ENCODE measurements around the gene TCF4.

Gene TCF4

DNA sequence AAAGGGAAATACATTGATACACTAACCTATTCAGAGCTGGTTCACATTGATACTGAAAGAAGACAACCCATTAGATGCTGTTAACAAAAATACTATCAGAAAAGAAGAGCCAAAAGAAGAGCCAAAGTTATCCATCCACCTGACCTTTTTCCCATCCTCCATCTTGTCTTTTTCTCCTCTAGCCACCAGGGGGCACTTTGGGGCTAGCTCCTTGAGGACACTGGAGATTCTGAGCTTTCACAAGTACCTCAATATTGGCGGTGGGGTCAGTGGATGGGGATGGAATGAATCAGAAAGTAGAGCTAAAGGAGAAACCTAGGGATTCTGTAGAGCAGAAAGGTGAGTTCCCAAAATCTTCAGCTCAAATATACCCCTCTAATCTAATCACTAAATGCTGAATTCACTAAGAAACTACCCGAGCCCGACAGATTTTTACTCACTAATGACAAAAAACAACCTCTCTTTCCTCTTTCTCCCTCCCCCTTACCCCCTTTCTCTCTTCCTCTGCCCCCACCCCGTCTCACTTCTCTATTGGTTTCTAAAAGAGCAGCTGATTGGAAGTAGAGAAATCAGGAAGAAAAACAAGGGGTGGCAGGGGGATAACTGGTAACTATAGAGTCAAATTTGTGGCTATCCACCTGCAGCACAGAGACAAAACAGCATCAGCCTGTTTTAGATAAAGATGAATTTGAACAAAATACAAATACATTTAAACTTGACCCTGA is 203.3 kb downstream of the TCF4 start:
- Histone ChIP-seq H3K36me3 (replicated peaks; ENCODE audit: insufficient read depth, low read length) (0 out of 2 replicates have a peak, but pooled peaks cover 3% of the 10 kb centered on the region), H2AFZ (ENCODE audit: low read length) (no peak overlapping the region), H4K20me1 (ENCODE audit: insufficient read depth, low read length) (no peaks in the 10 kb centered on the region)

DNA sequence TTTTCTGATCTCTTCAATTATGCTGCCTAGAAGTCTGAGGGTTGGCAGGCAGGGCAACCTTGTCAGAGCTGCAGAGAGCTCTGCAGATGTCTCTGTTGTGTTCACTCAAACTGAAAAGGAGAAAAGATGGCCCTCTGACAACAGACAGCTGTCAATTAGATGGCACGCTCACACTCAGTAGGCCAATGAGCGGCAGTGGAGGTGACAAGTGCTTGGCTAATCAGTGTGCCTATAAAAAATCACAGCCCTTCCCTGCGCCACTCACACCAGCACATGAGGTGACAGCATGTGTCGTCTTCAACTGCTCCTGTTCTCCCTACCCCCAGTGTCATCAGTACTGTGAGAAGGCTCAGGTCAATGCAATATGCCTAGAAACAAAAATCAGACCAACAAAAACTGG is 203.9 kb downstream of the TCF4 start:
- Histone ChIP-seq H2AFZ (ENCODE audit: low read length) (no peak overlapping the region), H3K27ac (ENCODE audit: low read length) (no peak overlapping the region)

More for the DNA sequence above, 203.3 kb downstream of the TCF4 start:
- Histone ChIP-seq H3K4me3 (ENCODE audit: low read length) (no peak overlapping the region), H3K79me2 (ENCODE audit: low read length) (no peaks in the 10 kb centered on the region), H3K27me3 (replicated peaks; ENCODE audit: insufficient read depth, low read length) (no peaks in the 10 kb centered on the region), H3K9ac (ENCODE audit: low read length) (no peak overlapping the region), H3K4me2 (ENCODE audit: low read depth, low read length) (no peak overlapping the region), H3F3A (ENCODE audit: insufficient read depth, low read length) (no peaks in the 10 kb centered on the region), H3K4me1 (ENCODE audit: low read length) (no peaks in the 10 kb centered on the region), H3K9me3 (replicated peaks; ENCODE audit: insufficient read depth, low read length) (no peaks in the 10 kb centered on the region), H3K9me2 (replicated peaks; ENCODE audit: insufficient read depth, low read length) (no peaks in the 10 kb centered on the region), H3K27ac (ENCODE audit: low read length) (no peak overlapping the region)
- no peak for TF ChIP-seq EZH2 (optimal IDR thresholded peaks at IDR 0.05; ENCODE audit: low read depth, low read length)
- TF ChIP-seq, protein P1, sequence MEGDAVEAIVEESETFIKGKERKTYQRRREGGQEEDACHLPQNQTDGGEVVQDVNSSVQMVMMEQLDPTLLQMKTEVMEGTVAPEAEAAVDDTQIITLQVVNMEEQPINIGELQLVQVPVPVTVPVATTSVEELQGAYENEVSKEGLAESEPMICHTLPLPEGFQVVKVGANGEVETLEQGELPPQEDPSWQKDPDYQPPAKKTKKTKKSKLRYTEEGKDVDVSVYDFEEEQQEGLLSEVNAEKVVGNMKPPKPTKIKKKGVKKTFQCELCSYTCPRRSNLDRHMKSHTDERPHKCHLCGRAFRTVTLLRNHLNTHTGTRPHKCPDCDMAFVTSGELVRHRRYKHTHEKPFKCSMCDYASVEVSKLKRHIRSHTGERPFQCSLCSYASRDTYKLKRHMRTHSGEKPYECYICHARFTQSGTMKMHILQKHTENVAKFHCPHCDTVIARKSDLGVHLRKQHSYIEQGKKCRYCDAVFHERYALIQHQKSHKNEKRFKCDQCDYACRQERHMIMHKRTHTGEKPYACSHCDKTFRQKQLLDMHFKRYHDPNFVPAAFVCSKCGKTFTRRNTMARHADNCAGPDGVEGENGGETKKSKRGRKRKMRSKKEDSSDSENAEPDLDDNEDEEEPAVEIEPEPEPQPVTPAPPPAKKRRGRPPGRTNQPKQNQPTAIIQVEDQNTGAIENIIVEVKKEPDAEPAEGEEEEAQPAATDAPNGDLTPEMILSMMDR (IDR thresholded peaks at IDR 0.05; ENCODE audit: low read length) = peak; percentile 65
- DNase-seq = peak; percentile 17

DNA sequence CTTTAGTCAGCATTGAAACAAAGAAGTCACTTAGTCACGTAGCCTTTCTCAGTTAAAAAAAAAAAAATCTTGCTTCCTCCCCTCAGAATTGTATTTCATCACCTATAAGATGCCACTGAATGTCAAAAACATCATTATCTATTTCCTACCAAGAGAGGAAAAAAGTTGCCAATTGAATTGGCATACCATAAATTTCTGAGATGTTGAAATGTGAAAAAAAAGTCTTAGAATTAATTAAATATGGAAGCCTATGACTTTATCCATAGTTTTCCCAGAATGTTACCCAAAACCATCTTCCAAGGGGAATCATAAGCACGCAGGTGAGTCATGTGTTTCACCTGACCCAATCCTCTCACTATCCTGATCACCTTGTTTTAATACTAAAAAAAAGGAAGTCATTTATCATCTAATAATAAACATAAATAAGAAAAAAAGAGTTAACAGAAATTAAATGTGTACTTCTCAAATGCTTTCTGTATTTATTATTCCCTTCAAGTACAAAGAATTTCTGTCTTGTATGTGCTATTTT is 205.7 kb downstream of the TCF4 start:
- Histone ChIP-seq H3K4me3 (ENCODE audit: low read length) (no peak overlapping the region), H3K27me3 (replicated peaks; ENCODE audit: insufficient read depth, low read length) (no peaks in the 10 kb centered on the region), H2AFZ (ENCODE audit: low read length) (no peak overlapping the region), H3K4me2 (ENCODE audit: low read depth, low read length) (no peak overlapping the region), H4K20me1 (ENCODE audit: insufficient read depth, low read length) (no peaks in the 10 kb centered on the region), H3K9me2 (replicated peaks; ENCODE audit: insufficient read depth, low read length) (no peaks in the 10 kb centered on the region), H3K79me2 (ENCODE audit: low read length) (no peaks in the 10 kb centered on the region), H3K9me3 (replicated peaks; ENCODE audit: insufficient read depth, low read length) (no peaks in the 10 kb centered on the region), H3K9ac (ENCODE audit: low read length) (no peak overlapping the region), H3K36me3 (replicated peaks; ENCODE audit: insufficient read depth, low read length) (0 out of 2 replicates have a peak, but pooled peaks cover 3% of the 10 kb centered on the region), H3F3A (ENCODE audit: insufficient read depth, low read length) (no peaks in the 10 kb centered on the region), H3K4me1 (ENCODE audit: low read length) (no peaks in the 10 kb centered on the region), H3K27ac (ENCODE audit: low read length) (no peak overlapping the region)
- TF ChIP-seq EZH2phosphoT487 (IDR thresholded peaks at IDR 0.05; ENCODE audit: low read length) (no peak), EZH2 (optimal IDR thresholded peaks at IDR 0.05; ENCODE audit: low read depth, low read length) (no peak)
- TF ChIP-seq, protein P1 (IDR thresholded peaks at IDR 0.05; ENCODE audit: low read length) = no peak
- no peak for DNase-seq

More for the DNA sequence above, 203.9 kb downstream of the TCF4 start:
- no peak overlapping the region for H3K9ac ChIP-seq (ENCODE audit: low read length)
- H3K9me3 ChIP-seq (replicated peaks; ENCODE audit: insufficient read depth, low read length) = no peaks in the 10 kb centered on the region
- no peaks in the 10 kb centered on the region for H3K4me1 ChIP-seq (ENCODE audit: low read length)
- H3K4me3 ChIP-seq (ENCODE audit: low read length) = no peak overlapping the region
- H4K20me1 ChIP-seq (ENCODE audit: insufficient read depth, low read length) = no peaks in the 10 kb centered on the region
- TF ChIP-seq EZH2 (optimal IDR thresholded peaks at IDR 0.05; ENCODE audit: low read depth, low read length) = no peak
- TF ChIP-seq, protein P1 (IDR thresholded peaks at IDR 0.05; ENCODE audit: low read length) = no peak
- TF ChIP-seq EZH2phosphoT487 (IDR thresholded peaks at IDR 0.05; ENCODE audit: low read length) = no peak
- no peaks in the 10 kb centered on the region for H3K9me2 ChIP-seq (replicated peaks; ENCODE audit: insufficient read depth, low read length)
- DNase-seq = no peak
- H3K36me3 ChIP-seq (replicated peaks; ENCODE audit: insufficient read depth, low read length) = 0 out of 2 replicates have a peak, but pooled peaks cover 3% of the 10 kb centered on the region
- H3K27me3 ChIP-seq (replicated peaks; ENCODE audit: insufficient read depth, low read length) = no peaks in the 10 kb centered on the region
- H3K4me2 ChIP-seq (ENCODE audit: low read depth, low read length) = no peak overlapping the region
- H3F3A ChIP-seq (ENCODE audit: insufficient read depth, low read length) = no peaks in the 10 kb centered on the region
- H3K79me2 ChIP-seq (ENCODE audit: low read length) = no peaks in the 10 kb centered on the region
